Measurements from ENCODE around the gene P4HB. TPM values are rescaled to one million over a fixed set of nuclear protein-coding genes. Genes with fewer than 3 reads are reported as not detected.

The P4HB gene
- total RNA-seq, 2 experiments from 2014 or later: 388 to 577 TPM

- H3K36me3 ChIP-seq (ENCODE audit: insufficient read depth, low read length): no peaks in the 10 kb centered on the region
- H3K4me1 ChIP-seq (ENCODE audit: insufficient read depth, low read length, poor library complexity, severe bottlenecking): no peaks in the 10 kb centered on the region
- H2AFZ ChIP-seq (ENCODE audit: low read length): no peak overlapping the region
- H3K4me2 ChIP-seq (ENCODE audit: low read length): no peak overlapping the region
- no TSS peak for BruUV-seq (replicated peaks)
- H3K27ac ChIP-seq (ENCODE audit: low read depth, low read length, poor library complexity, severe bottlenecking): no peak overlapping the region
- H4K20me1 ChIP-seq (ENCODE audit: insufficient read depth, low read length): no peaks in the 10 kb centered on the region
- H3K9me2 ChIP-seq (ENCODE audit: insufficient read depth, low read length): no peaks in the 10 kb centered on the region
- DNase-seq (ENCODE audit: low spot score): no peak
- ChIA-PET CTCF (ENCODE audit: unreplicated experiment) (no interaction called here), POLR2A (no interaction called here)
- H3K4me3 ChIP-seq (ENCODE audit: low read depth, low read length, poor library complexity, severe bottlenecking): no peak overlapping the region
- no peaks in the 10 kb centered on the region for H3K79me2 ChIP-seq (ENCODE audit: insufficient read depth, low read depth, low read length)
- intact Hi-C loops (cut with micrococcal nuclease; ENCODE audit: unreplicated experiment): no loop called here
- no peaks in the 10 kb centered on the region for H3K9me3 ChIP-seq (ENCODE audit: low read length)
- no peak for TF ChIP-seq EZH2phosphoT487 (IDR thresholded peaks at IDR 0.05; ENCODE audit: borderline replicate concordance, low read depth, low read length)
- TF ChIP-seq CTCF (conservative IDR thresholded peaks at IDR 0.05; ENCODE audit: low read length): no peak
These were observed 53.1 kb downstream of the P4HB start for GRCh38 chr17:81807210-81807719.

- POLR2A ChIA-PET: no interaction called here
- Histone ChIP-seq H3K79me2 (ENCODE audit: insufficient read depth, low read depth, low read length) (no peaks in the 10 kb centered on the region), H4K20me1 (ENCODE audit: insufficient read depth, low read length) (no peaks in the 10 kb centered on the region), H2AFZ (ENCODE audit: low read length) (no peak overlapping the region), H3K4me3 (ENCODE audit: low read depth, low read length, poor library complexity, severe bottlenecking) (no peak overlapping the region), H3K4me1 (ENCODE audit: insufficient read depth, low read length, poor library complexity, severe bottlenecking) (no peaks in the 10 kb centered on the region), H3K9me2 (ENCODE audit: insufficient read depth, low read length) (no peaks in the 10 kb centered on the region), H3K36me3 (ENCODE audit: insufficient read depth, low read length) (no peaks in the 10 kb centered on the region), H3K9me3 (ENCODE audit: low read length) (no peaks in the 10 kb centered on the region), H3K27ac (ENCODE audit: low read depth, low read length, poor library complexity, severe bottlenecking) (no peak overlapping the region), H3K4me2 (ENCODE audit: low read length) (no peak overlapping the region)
- TF ChIP-seq EZH2phosphoT487 (IDR thresholded peaks at IDR 0.05; ENCODE audit: borderline replicate concordance, low read depth, low read length) (no peak), CTCF (conservative IDR thresholded peaks at IDR 0.05; ENCODE audit: low read length) (no peak)
- no peak for DNase-seq (ENCODE audit: low spot score)
- intact Hi-C loops (cut with micrococcal nuclease; ENCODE audit: unreplicated experiment): no loop called here
- no TSS peak for BruUV-seq (replicated peaks)
- CTCF ChIA-PET (ENCODE audit: unreplicated experiment): no interaction called here
These were observed 53.7 kb downstream of the P4HB start for GRCh38 chr17:81806461-81807209.

Data from OCI-LY7 (cell line).